ENCODE data around the gene SP140L.

DNA sequence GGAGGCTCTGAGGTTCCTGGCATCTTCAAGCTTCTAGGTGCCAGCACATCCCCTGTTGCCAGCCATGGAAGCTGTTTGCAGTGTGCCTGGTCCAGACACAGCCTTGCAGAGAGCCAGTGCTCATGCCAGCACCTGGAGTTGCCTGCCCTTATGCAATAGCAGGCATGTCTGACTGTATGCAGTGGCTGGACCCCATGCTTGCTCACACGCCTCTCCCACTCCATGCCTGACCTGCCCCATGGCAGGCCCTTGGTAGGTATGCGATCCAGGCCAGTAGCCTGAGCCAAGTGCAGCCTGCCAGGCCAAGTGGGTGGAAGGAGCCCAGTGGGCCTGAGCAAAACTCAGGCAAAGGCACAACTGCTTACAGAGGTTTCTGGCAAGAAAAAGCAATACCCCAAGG, 19.5 kb upstream of the SP140L start:
- TF ChIP-seq, protein P1, sequence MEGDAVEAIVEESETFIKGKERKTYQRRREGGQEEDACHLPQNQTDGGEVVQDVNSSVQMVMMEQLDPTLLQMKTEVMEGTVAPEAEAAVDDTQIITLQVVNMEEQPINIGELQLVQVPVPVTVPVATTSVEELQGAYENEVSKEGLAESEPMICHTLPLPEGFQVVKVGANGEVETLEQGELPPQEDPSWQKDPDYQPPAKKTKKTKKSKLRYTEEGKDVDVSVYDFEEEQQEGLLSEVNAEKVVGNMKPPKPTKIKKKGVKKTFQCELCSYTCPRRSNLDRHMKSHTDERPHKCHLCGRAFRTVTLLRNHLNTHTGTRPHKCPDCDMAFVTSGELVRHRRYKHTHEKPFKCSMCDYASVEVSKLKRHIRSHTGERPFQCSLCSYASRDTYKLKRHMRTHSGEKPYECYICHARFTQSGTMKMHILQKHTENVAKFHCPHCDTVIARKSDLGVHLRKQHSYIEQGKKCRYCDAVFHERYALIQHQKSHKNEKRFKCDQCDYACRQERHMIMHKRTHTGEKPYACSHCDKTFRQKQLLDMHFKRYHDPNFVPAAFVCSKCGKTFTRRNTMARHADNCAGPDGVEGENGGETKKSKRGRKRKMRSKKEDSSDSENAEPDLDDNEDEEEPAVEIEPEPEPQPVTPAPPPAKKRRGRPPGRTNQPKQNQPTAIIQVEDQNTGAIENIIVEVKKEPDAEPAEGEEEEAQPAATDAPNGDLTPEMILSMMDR (IDR thresholded peaks at IDR 0.05) = no peak
- TF ChIP-seq EP300 (IDR thresholded peaks at IDR 0.05) = no peak

Data from ovary (tissue), 3 donors.